ENCODE data around the gene PCDH9.

- TF ChIP-seq CTCF (IDR thresholded peaks at IDR 0.05): no peak
- no peak for TF ChIP-seq POLR2A (IDR thresholded peaks at IDR 0.05)
- no peak for TF ChIP-seq POLR2AphosphoS5 (IDR thresholded peaks at IDR 0.05)
- no peak for TF ChIP-seq EP300 (IDR thresholded peaks at IDR 0.05)
Measured at GRCh38 chr13:66528944-66529576, 701.1 kb downstream of the PCDH9 start.

Data from suprapubic skin (tissue), 4 donors.